H9 (cell line): ENCODE results near the gene SIX2. TPM values are rescaled to one million over a fixed set of nuclear protein-coding genes. Genes with fewer than 3 reads are reported as not detected.

Source experiments
- DNase-seq: peaks from one replicate; pipeline ENCODE4 v3.0.0-alpha.2; 2017
- H2AFZ ChIP-seq: one replicate; pipeline ENCODE4 v1.6.1; 2013; ENCODE audit warnings: mild to moderate bottlenecking, low read length, control low read depth, moderate library complexity
- H2AK5ac ChIP-seq: 2 replicates; pipeline ENCODE4 v1.6.1; 2013; ENCODE audit warnings: low read length, control low read depth, mixed read lengths; ENCODE audit not compliant: insufficient read length
- H2BK120ac ChIP-seq: one replicate; pipeline ENCODE4 v1.6.1; 2013; ENCODE audit warnings: low read depth, mild to moderate bottlenecking, low read length, control low read depth, inconsistent platforms; ENCODE audit not compliant: poor library complexity, severe bottlenecking
- H2BK12ac ChIP-seq: 2 replicates; pipeline ENCODE4 v1.6.1; 2013; ENCODE audit warnings: low read length, control low read depth, mixed read lengths, low read depth; ENCODE audit not compliant: insufficient read length
- H2BK15ac ChIP-seq: 2 replicates; pipeline ENCODE4 v1.6.1; 2013; ENCODE audit warnings: low read depth, low read length, control low read depth
- H2BK20ac ChIP-seq: one replicate; pipeline ENCODE4 v1.6.1; 2013; ENCODE audit warnings: low read depth, mild to moderate bottlenecking, low read length, control low read depth, inconsistent platforms; ENCODE audit not compliant: poor library complexity, severe bottlenecking
- H2BK5ac ChIP-seq: 2 replicates; pipeline ENCODE4 v1.6.1; 2013; ENCODE audit warnings: low read length, control low read depth, mixed read lengths; ENCODE audit not compliant: insufficient read length
- H3K14ac ChIP-seq: 2 replicates; pipeline ENCODE4 v1.6.1; 2013; ENCODE audit warnings: low read length, control low read depth; ENCODE audit not compliant: insufficient read depth
- H3K18ac ChIP-seq: 2 replicates; pipeline ENCODE4 v1.6.1; 2013; ENCODE audit warnings: low read depth, mild to moderate bottlenecking, mixed read lengths, low read length, control low read depth; ENCODE audit not compliant: insufficient read length
- H3K23ac ChIP-seq: 2 replicates; pipeline ENCODE4 v1.6.1; 2013; ENCODE audit warnings: low read length, control low read depth, mixed read lengths, low read depth; ENCODE audit not compliant: insufficient read length
- H3K23me2 ChIP-seq: 2 replicates; pipeline ENCODE4 v1.6.1; 2013; ENCODE audit warnings: low read depth, mild to moderate bottlenecking, mixed read lengths, low read length, control low read depth; ENCODE audit not compliant: insufficient read length, poor library complexity, severe bottlenecking
- H3K27ac ChIP-seq: 2 replicates; pipeline ENCODE4 v1.5.1; 2013; ENCODE audit warnings: low read length, control low read depth, mixed read lengths, low read depth; ENCODE audit not compliant: insufficient read length
- H3K27me3 ChIP-seq: 2 replicates; pipeline ENCODE4 v1.6.1; 2013; ENCODE audit warnings: low read length, control low read depth, inconsistent platforms; ENCODE audit not compliant: insufficient read depth
- H3K4ac ChIP-seq: 2 replicates; pipeline ENCODE4 v1.6.1; 2013; ENCODE audit warnings: low read depth, mild to moderate bottlenecking, control low read depth, inconsistent platforms, low read length, moderate library complexity
- H3K4me1 ChIP-seq: 2 replicates; pipeline ENCODE4 v1.6.1; 2013; ENCODE audit warnings: low read length, control low read depth, inconsistent platforms; ENCODE audit not compliant: insufficient read depth
- H3K4me2 ChIP-seq: 2 replicates; pipeline ENCODE4 v1.6.1; 2013; ENCODE audit warnings: low read length, control low read depth, mixed read lengths; ENCODE audit not compliant: insufficient read length, insufficient read depth
- H3K56ac ChIP-seq: 2 replicates; pipeline ENCODE4 v1.6.1; 2013; ENCODE audit warnings: low read depth, mild to moderate bottlenecking, mixed read lengths, low read length, control low read depth; ENCODE audit not compliant: insufficient read length
- H3K79me1 ChIP-seq: 2 replicates; pipeline ENCODE4 v1.6.1; 2013; ENCODE audit warnings: low read depth, mild to moderate bottlenecking, moderate library complexity, low read length, control low read depth, inconsistent platforms; ENCODE audit not compliant: insufficient read depth, poor library complexity, severe bottlenecking
- H3K79me2 ChIP-seq: 2 replicates; pipeline ENCODE4 v1.6.1; 2013; ENCODE audit warnings: low read length, control low read depth, inconsistent platforms; ENCODE audit not compliant: insufficient read depth
- H3K9ac ChIP-seq: 2 replicates; pipeline ENCODE4 v1.6.1; 2013; ENCODE audit warnings: low read length, control low read depth, mixed read lengths; ENCODE audit not compliant: insufficient read length; ENCODE audit errors: extremely low read depth
- H3K9me3 ChIP-seq: one replicate; pipeline ENCODE4 v1.6.1; 2013; ENCODE audit warnings: low read depth, low read length, inconsistent platforms; ENCODE audit not compliant: control insufficient read depth
- H3T11ph ChIP-seq: one replicate; pipeline ENCODE4 v1.6.1; 2013; ENCODE audit warnings: mild to moderate bottlenecking, low read length, control low read depth, inconsistent platforms
- H4K20me1 ChIP-seq: one replicate; pipeline ENCODE4 v1.6.1; 2013; ENCODE audit not compliant: control insufficient read depth, insufficient read length, insufficient read depth
- H4K5ac ChIP-seq: 2 replicates; pipeline ENCODE4 v1.6.1; 2013; ENCODE audit warnings: low read depth, mild to moderate bottlenecking, mixed read lengths, low read length, control low read depth; ENCODE audit not compliant: insufficient read length
- H4K8ac ChIP-seq: replicated peaks from 2 replicates; pipeline ENCODE4 v1.6.1; 2013; ENCODE audit warnings: low read length, control low read depth, mixed read lengths, low read depth; ENCODE audit not compliant: insufficient read length
- H4K91ac ChIP-seq: 2 replicates; pipeline ENCODE4 v1.6.1; 2013; ENCODE audit warnings: low read depth, mild to moderate bottlenecking, moderate library complexity, mixed read lengths, low read length, control low read depth; ENCODE audit not compliant: insufficient read length
- H3K27ac Mint-ChIP-seq, 3 experiments: 2 replicates in 2 of 3; 3 replicates in 1 of 3; pipeline ENCODE4 v1.8.0; 2020 to 2021; ENCODE audit warnings: mixed read lengths in 3 of 3, mild to moderate bottlenecking in 1 of 3, moderate library complexity in 1 of 3
- H3K27me3 Mint-ChIP-seq: 2 replicates; pipeline ENCODE4 v1.8.0; 2021; ENCODE audit warnings: low read depth, mild to moderate bottlenecking, moderate library complexity, mixed read lengths
- H3K36me3 Mint-ChIP-seq, 3 experiments: 2 replicates in 2 of 3; 3 replicates in 1 of 3; pipeline ENCODE4 v1.8.0; 2020 to 2021; ENCODE audit warnings: low read depth in 3 of 3, mixed read lengths in 3 of 3; ENCODE audit not compliant: insufficient read depth in 1 of 3
- H3K4me1 Mint-ChIP-seq, 2 experiments: 2 replicates each; pipeline ENCODE4 v1.8.0; 2020; ENCODE audit warnings: mixed read lengths in 2 of 2
- H3K4me3 Mint-ChIP-seq, 2 experiments: 2 replicates in 1 of 2; 3 replicates in 1 of 2; pipeline ENCODE4 v1.8.0; 2020 to 2021; ENCODE audit warnings: mild to moderate bottlenecking in 2 of 2, mixed read lengths in 2 of 2, moderate library complexity in 1 of 2
- H3K9me3 Mint-ChIP-seq, 2 experiments: 2 replicates in 1 of 2; 3 replicates in 1 of 2; pipeline ENCODE4 v1.8.0; 2020; ENCODE audit warnings: mild to moderate bottlenecking in 2 of 2, mixed read lengths in 2 of 2, moderate library complexity in 1 of 2
- WGBS: extraction: QIAGEN DNeasy Blood & Tissue Kit; methylation state at CpG from one replicate; pipeline ENCODE4 v1.1.7; 2013; ENCODE audit warnings: missing lambda C conversion rate, low lambda C conversion rate, mixed read lengths; ENCODE audit not compliant: insufficient read length; ENCODE audit errors: extremely low coverage; 5-methylcytosine and 5-hydroxymethylcytosine counted together
- total RNA-seq: library from RNA; stranded (reverse); gene quantifications from 2 replicates; pipeline ENCODE4 v1.2.1, GENCODE V29; 2021
- TF ChIP-seq, protein P1 (sequence below): fragments of 200-600 bp; sonication (generic); conservative IDR thresholded peaks from 3 replicates; pipeline ENCODE4 v1.8.0; 2021; ENCODE audit warnings: antibody characterized with exemption, mild to moderate bottlenecking

The SIX2 gene
- total RNA-seq, 1 experiment from 2014 or later, result not detected

- Histone ChIP-seq H3K79me1 (no peaks in the 10 kb centered on the region), H3K56ac (no peak overlapping the region), H3K23me2 (no peaks in the 10 kb centered on the region), H2BK5ac (no peak overlapping the region), H3K23ac (no peak overlapping the region), H2BK20ac (no peak overlapping the region), H3K9ac (no peak overlapping the region), H3K27ac (no peak overlapping the region), H2AFZ (no peak overlapping the region), H3K9me3 (no peaks in the 10 kb centered on the region), H3T11ph (no peak overlapping the region), H3K4ac (no peak overlapping the region), H4K20me1 (no peaks in the 10 kb centered on the region), H3K14ac (no peak overlapping the region), H4K5ac (no peak overlapping the region), H2BK120ac (no peak overlapping the region), H3K18ac (no peak overlapping the region), H2BK12ac (no peak overlapping the region), H3K4me1 (peaks cover 4% of the 10 kb centered on the region; the same call in 1 of the 2 replicates), H2AK5ac (no peak overlapping the region), H3K27me3 (no peaks in the 10 kb centered on the region; the same call in 1 of the 2 replicates), H4K91ac (no peak overlapping the region), H3K79me2 (no peaks in the 10 kb centered on the region), H3K4me2 (no peak overlapping the region), H4K8ac (no peak overlapping the region), H2BK15ac (no peak overlapping the region)
- Mint-ChIP-seq H3K27ac (no peak overlapping the region), H3K4me1 (peaks cover 6 to 9% of the 10 kb centered on the region in 2 experiments), H3K36me3 (no peaks in the 10 kb centered on the region), H3K9me3 (no peaks in the 10 kb centered on the region), H3K4me3 (no peak overlapping the region), H3K27me3 (peaks cover 13% of the 10 kb centered on the region)
- no peak for DNase-seq
- TF ChIP-seq, protein P1, sequence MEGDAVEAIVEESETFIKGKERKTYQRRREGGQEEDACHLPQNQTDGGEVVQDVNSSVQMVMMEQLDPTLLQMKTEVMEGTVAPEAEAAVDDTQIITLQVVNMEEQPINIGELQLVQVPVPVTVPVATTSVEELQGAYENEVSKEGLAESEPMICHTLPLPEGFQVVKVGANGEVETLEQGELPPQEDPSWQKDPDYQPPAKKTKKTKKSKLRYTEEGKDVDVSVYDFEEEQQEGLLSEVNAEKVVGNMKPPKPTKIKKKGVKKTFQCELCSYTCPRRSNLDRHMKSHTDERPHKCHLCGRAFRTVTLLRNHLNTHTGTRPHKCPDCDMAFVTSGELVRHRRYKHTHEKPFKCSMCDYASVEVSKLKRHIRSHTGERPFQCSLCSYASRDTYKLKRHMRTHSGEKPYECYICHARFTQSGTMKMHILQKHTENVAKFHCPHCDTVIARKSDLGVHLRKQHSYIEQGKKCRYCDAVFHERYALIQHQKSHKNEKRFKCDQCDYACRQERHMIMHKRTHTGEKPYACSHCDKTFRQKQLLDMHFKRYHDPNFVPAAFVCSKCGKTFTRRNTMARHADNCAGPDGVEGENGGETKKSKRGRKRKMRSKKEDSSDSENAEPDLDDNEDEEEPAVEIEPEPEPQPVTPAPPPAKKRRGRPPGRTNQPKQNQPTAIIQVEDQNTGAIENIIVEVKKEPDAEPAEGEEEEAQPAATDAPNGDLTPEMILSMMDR, result no peak
- WGBS, result no CpG with 5 or more reads among the region's 2 CpGs
These were observed 35.7 kb upstream of the SIX2 start for GRCh38 chr2:45044916-45045315.
